Measurements from ENCODE around the gene RPS15. TPM values are rescaled to one million over a fixed set of nuclear protein-coding genes. Genes with fewer than 3 reads are reported as not detected.

Gene RPS15
- polyA plus RNA-seq, 1 of the 3 experiments (the other 2 are of a cell fraction) = 3,749 TPM

DNA sequence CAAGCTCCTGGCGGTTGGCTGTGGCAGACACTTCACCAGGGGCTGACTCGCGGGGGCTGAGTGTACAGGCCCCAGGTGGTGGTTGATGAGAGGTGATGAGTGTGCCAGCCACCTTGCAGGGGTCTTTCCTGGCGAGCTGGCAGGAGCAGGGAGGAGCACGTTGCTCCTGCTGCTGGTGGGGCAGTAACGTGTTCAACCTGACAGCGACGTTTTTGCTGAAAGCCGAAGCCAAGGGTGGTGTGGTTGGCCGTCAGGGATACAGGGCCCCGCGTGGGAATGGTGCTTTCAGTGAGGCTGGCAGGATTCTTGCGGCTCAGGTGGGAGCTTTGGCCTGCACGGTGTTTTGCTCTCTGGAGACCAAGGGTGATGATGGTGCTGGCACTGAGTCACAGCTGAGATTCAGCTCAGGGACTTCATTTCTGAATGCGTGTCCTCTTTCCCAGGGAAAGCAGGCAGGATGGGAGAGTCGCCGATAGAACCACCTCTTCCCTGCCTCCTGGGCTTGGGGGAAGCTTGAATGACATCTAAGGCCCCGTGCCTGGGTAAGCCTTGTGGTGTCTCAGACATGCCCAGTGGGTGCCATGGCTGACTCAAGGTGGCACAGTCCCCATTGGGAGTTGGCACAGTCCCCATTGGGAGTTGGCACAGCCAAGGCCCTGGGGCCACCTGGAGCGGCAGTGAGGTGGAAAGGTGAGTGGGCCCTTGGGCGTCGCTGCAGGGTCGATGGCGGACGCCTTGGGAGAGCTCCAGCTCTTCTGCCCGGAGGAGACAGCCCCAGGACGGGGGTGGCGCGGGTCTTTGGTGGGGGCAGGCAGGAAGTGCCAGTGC is 22.0 kb upstream of the RPS15 start:
- CTCF ChIA-PET = interaction anchor here (0.8 to 2.1 kb wide), 5 partner anchors 21 to 172 kb away, joined by 3 to 5 read pairs (median 4); no protein-coding TSS in a partner anchor
- no peak overlapping the region for H3K9ac ChIP-seq
- POLR2A ChIA-PET = no interaction called here

More for the DNA sequence above, 22.0 kb upstream of the RPS15 start:
- Histone ChIP-seq H3K9me3 (no peaks in the 10 kb centered on the region), H3K27ac (ENCODE audit: low read depth in 2 of 2, low read length in 1 of 2) (no peak overlapping the region), H3K36me3 (replicated peaks in 1 of 2; ENCODE audit: control insufficient read depth in 1 of 2, insufficient read depth in 2 of 2, low read length in 1 of 2) (peaks cover 0 to 53% of the 10 kb centered on the region in 2 experiments), H3K4me1 (ENCODE audit: control insufficient read depth in 1 of 2, insufficient read depth in 2 of 2, low read depth in 1 of 2, low read length in 1 of 2) (peaks cover 5 to 8% of the 10 kb centered on the region in 2 experiments; a peak in 2 of 4 replicates), H3K4me2 (no peak overlapping the region), H3K4me3 (ENCODE audit: low read depth in 2 of 2, low read length in 1 of 2) (no peak overlapping the region), H3F3A (replicated peaks; ENCODE audit: insufficient read depth) (no peaks in the 10 kb centered on the region), H3K27me3 (ENCODE audit: insufficient read depth) (no peaks in the 10 kb centered on the region), H3K79me2 (ENCODE audit: insufficient read depth) (peaks cover 92% of the 10 kb centered on the region), H3K9me2 (no peaks in the 10 kb centered on the region), H4K20me1 (ENCODE audit: insufficient read depth) (peaks cover 83% of the 10 kb centered on the region), H2AFZ (ENCODE audit: low read depth) (no peak overlapping the region)
- WGBS (ENCODE audit: low lambda C conversion rate) = 91% methylated on average over 23 of the region's 28 CpGs
- no peak for DNase-seq
- TF ChIP-seq, protein P1, sequence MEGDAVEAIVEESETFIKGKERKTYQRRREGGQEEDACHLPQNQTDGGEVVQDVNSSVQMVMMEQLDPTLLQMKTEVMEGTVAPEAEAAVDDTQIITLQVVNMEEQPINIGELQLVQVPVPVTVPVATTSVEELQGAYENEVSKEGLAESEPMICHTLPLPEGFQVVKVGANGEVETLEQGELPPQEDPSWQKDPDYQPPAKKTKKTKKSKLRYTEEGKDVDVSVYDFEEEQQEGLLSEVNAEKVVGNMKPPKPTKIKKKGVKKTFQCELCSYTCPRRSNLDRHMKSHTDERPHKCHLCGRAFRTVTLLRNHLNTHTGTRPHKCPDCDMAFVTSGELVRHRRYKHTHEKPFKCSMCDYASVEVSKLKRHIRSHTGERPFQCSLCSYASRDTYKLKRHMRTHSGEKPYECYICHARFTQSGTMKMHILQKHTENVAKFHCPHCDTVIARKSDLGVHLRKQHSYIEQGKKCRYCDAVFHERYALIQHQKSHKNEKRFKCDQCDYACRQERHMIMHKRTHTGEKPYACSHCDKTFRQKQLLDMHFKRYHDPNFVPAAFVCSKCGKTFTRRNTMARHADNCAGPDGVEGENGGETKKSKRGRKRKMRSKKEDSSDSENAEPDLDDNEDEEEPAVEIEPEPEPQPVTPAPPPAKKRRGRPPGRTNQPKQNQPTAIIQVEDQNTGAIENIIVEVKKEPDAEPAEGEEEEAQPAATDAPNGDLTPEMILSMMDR (IDR thresholded peaks at IDR 0.05) = no peak
- TF ChIP-seq RAD21 (IDR thresholded peaks at IDR 0.05; ENCODE audit: low read length) (no peak), GATA2 (CRISPR knock-in tag; IDR thresholded peaks at IDR 0.05) (no peak), RFX5 (IDR thresholded peaks at IDR 0.05; ENCODE audit: low read length) (no peak), GABPA (IDR thresholded peaks at IDR 0.05; ENCODE audit: low read depth) (no peak), FOSL2 (IDR thresholded peaks at IDR 0.05; ENCODE audit: borderline replicate concordance, low read depth) (no peak), NFIC (IDR thresholded peaks at IDR 0.05; ENCODE audit: borderline replicate concordance) (no peak), FOXJ3 (CRISPR knock-in tag; IDR thresholded peaks at IDR 0.05) (no peak), JUND (IDR thresholded peaks at IDR 0.05) (no peak), CHD2 (IDR thresholded peaks at IDR 0.05; ENCODE audit: low read length, partially characterized antibody) (no peak), FOXM1 (IDR thresholded peaks at IDR 0.05; ENCODE audit: low read depth) (no peak), TAF1 (IDR thresholded peaks at IDR 0.05; ENCODE audit: borderline replicate concordance, low read depth, low read length) (no peak), MXI1 (IDR thresholded peaks at IDR 0.05; ENCODE audit: low read depth, low read length) (no peak), TCF12 (IDR thresholded peaks at IDR 0.05) (no peak), SMC3 (IDR thresholded peaks at IDR 0.05; ENCODE audit: low read depth, low read length) (no peak)
- TF ChIP-seq, protein P2, sequence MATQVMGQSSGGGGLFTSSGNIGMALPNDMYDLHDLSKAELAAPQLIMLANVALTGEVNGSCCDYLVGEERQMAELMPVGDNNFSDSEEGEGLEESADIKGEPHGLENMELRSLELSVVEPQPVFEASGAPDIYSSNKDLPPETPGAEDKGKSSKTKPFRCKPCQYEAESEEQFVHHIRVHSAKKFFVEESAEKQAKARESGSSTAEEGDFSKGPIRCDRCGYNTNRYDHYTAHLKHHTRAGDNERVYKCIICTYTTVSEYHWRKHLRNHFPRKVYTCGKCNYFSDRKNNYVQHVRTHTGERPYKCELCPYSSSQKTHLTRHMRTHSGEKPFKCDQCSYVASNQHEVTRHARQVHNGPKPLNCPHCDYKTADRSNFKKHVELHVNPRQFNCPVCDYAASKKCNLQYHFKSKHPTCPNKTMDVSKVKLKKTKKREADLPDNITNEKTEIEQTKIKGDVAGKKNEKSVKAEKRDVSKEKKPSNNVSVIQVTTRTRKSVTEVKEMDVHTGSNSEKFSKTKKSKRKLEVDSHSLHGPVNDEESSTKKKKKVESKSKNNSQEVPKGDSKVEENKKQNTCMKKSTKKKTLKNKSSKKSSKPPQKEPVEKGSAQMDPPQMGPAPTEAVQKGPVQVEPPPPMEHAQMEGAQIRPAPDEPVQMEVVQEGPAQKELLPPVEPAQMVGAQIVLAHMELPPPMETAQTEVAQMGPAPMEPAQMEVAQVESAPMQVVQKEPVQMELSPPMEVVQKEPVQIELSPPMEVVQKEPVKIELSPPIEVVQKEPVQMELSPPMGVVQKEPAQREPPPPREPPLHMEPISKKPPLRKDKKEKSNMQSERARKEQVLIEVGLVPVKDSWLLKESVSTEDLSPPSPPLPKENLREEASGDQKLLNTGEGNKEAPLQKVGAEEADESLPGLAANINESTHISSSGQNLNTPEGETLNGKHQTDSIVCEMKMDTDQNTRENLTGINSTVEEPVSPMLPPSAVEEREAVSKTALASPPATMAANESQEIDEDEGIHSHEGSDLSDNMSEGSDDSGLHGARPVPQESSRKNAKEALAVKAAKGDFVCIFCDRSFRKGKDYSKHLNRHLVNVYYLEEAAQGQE (IDR thresholded peaks at IDR 0.05; ENCODE audit: low read depth, low read length) = no peak
- TF ChIP-seq, protein P3, sequence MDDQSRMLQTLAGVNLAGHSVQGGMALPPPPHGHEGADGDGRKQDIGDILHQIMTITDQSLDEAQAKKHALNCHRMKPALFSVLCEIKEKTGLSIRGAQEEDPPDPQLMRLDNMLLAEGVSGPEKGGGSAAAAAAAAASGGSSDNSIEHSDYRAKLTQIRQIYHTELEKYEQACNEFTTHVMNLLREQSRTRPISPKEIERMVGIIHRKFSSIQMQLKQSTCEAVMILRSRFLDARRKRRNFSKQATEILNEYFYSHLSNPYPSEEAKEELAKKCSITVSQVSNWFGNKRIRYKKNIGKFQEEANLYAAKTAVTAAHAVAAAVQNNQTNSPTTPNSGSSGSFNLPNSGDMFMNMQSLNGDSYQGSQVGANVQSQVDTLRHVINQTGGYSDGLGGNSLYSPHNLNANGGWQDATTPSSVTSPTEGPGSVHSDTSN (IDR thresholded peaks at IDR 0.05) = no peak
- TF ChIP-seq, protein P4, sequence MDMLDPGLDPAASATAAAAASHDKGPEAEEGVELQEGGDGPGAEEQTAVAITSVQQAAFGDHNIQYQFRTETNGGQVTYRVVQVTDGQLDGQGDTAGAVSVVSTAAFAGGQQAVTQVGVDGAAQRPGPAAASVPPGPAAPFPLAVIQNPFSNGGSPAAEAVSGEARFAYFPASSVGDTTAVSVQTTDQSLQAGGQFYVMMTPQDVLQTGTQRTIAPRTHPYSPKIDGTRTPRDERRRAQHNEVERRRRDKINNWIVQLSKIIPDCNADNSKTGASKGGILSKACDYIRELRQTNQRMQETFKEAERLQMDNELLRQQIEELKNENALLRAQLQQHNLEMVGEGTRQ (IDR thresholded peaks at IDR 0.05; ENCODE audit: borderline replicate concordance, low read depth, low read length) = no peak
- TF ChIP-seq, protein P5, sequence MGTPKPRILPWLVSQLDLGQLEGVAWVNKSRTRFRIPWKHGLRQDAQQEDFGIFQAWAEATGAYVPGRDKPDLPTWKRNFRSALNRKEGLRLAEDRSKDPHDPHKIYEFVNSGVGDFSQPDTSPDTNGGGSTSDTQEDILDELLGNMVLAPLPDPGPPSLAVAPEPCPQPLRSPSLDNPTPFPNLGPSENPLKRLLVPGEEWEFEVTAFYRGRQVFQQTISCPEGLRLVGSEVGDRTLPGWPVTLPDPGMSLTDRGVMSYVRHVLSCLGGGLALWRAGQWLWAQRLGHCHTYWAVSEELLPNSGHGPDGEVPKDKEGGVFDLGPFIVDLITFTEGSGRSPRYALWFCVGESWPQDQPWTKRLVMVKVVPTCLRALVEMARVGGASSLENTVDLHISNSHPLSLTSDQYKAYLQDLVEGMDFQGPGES (IDR thresholded peaks at IDR 0.05; ENCODE audit: low read depth, low read length) = no peak

Data from SK-N-SH (cell line).